Left renal pelvis (tissue), 4 donors: ENCODE results near the gene HSFX2. TPM values are rescaled to one million over a fixed set of nuclear protein-coding genes. Genes with fewer than 3 reads are reported as not detected.
"Not testable (repeated sequence)": the region's sequence is repeated elsewhere in the genome, so short reads cannot be mapped to it uniquely, and the experiment has no call there.

Source experiments
- DNase-seq, 4 donors: peaks; one replicate each; pipeline ENCODE4 v3.0.0-alpha.2; 2013; ENCODE audit warnings: low read depth in 4 of 4, low spot score in 3 of 4
- polyA plus RNA-seq, 4 donors: library from polyadenylated mRNA; unstranded; fragments of 120-200 nt; gene quantifications; one replicate each; pipeline ENCODE4 v1.2.1, GENCODE V29; 2013; ENCODE audit not compliant: insufficient read length in 4 of 4

Gene HSFX2
- polyA plus RNA-seq, result under 1 TPM in 2 of 4 donors, not detected in 2; 0.46 to 0.78 TPM

- not testable (repeated sequence) for DNase-seq
Observed at GRCh38 chrX:149595214-149595613, at the start of gene HSFX2. TSS of gene HSFX2 (minus strand) at chrX:149595314. CDS start at chrX:149594700, 614 bp downstream.

- no peak for DNase-seq
Observed at GRCh38 chrX:149643496-149643895, 48.4 kb upstream of the HSFX2 start.

- DNase-seq, result no peak
Observed at GRCh38 chrX:149641835-149642234, 46.7 kb upstream of the HSFX2 start.

GRCh38 chrX:149641432-149641831 lies 46.3 kb upstream of the HSFX2 start:
- no peak for DNase-seq

GRCh38 chrX:149639568-149639967 lies 44.5 kb upstream of the HSFX2 start:
- no peak for DNase-seq

GRCh38 chrX:149638860-149639259 lies 43.7 kb upstream of the HSFX2 start:
- DNase-seq, result no peak

GRCh38 chrX:149633511-149633910 lies 38.4 kb upstream of the HSFX2 start:
- no peak for DNase-seq

GRCh38 chrX:149631234-149632165 lies 36.4 kb upstream of the HSFX2 start, which contains the start of gene TMEM185A:
TSS of gene TMEM185A (minus strand) at chrX:149631792. CDS start at chrX:149631580, 212 bp downstream.
- peak in 3 of 4 donors; percentile 14 to 29 (median 18) for DNase-seq

GRCh38 chrX:149630681-149631233 lies 35.6 kb upstream of the HSFX2 start:
- peak in 1 of 4 donors; percentile 2 for DNase-seq

GRCh38 chrX:149629730-149630387 lies 34.7 kb upstream of the HSFX2 start:
- no peak for DNase-seq

- no peak for DNase-seq
Observed at GRCh38 chrX:149628768-149629167, 33.7 kb upstream of the HSFX2 start.

GRCh38 chrX:149628280-149628679 lies 33.2 kb upstream of the HSFX2 start:
- DNase-seq, result no peak

- not testable (repeated sequence) for DNase-seq
Observed at GRCh38 chrX:149626829-149627228, 31.7 kb upstream of the HSFX2 start.

- DNase-seq, result not testable (repeated sequence)
Observed at GRCh38 chrX:149619662-149620061, 24.5 kb upstream of the HSFX2 start.

- no peak for DNase-seq
Observed at GRCh38 chrX:149618871-149619270, 23.8 kb upstream of the HSFX2 start.

- DNase-seq, result no peak
Observed at GRCh38 chrX:149611623-149612175, 16.6 kb upstream of the HSFX2 start.

- DNase-seq, result no peak
Observed at GRCh38 chrX:149610511-149610910, 15.4 kb upstream of the HSFX2 start.

- DNase-seq, result no peak
Observed at GRCh38 chrX:149607699-149608098, 12.6 kb upstream of the HSFX2 start.

GRCh38 chrX:149605248-149605885 lies 10.3 kb upstream of the HSFX2 start:
- DNase-seq, result not testable (repeated sequence)

GRCh38 chrX:149598603-149599002 lies 3.5 kb upstream of the HSFX2 start:
- not testable (repeated sequence) for DNase-seq
